Hypothalamus (tissue), 51 donors: ENCODE measurements around the gene STKLD1.
"Not testable (repeated sequence)": the region's sequence is repeated elsewhere in the genome, so short reads cannot be mapped to it uniquely, and the experiment has no call there.

ENCODE experiments used
- DNase-seq, 51 donors: peaks; one replicate each; lab custom pipeline; 2025; lab: John Stamatoyannopoulos, UW

STKLD1 gene

GRCh38 chr9:133360400-133361393, 15.5 kb upstream of the STKLD1 start:
- DNase-seq, result no peak

- no peak for DNase-seq
Measured at GRCh38 chr9:133361507-133362092, 14.6 kb upstream of the STKLD1 start.

GRCh38 chr9:133362359-133363044, 13.7 kb upstream of the STKLD1 start:
- no peak for DNase-seq

- no peak for DNase-seq
Measured at GRCh38 chr9:133366435-133366834, 9.7 kb upstream of the STKLD1 start.

GRCh38 chr9:133367221-133367620, 8.9 kb upstream of the STKLD1 start:
- no peak for DNase-seq

GRCh38 chr9:133367778-133368177, 8.4 kb upstream of the STKLD1 start:
- DNase-seq, result no peak

GRCh38 chr9:133368249-133368881, 7.8 kb upstream of the STKLD1 start:
- DNase-seq, result no peak

GRCh38 chr9:133369422-133369821, 6.7 kb upstream of the STKLD1 start:
- no peak for DNase-seq

- no peak for DNase-seq
Measured at GRCh38 chr9:133369933-133370332, 6.2 kb upstream of the STKLD1 start.

GRCh38 chr9:133370685-133371084, 5.5 kb upstream of the STKLD1 start:
- no peak for DNase-seq

GRCh38 chr9:133371261-133371711, 4.9 kb upstream of the STKLD1 start:
- DNase-seq, result no peak

GRCh38 chr9:133372144-133372543, 4.0 kb upstream of the STKLD1 start:
- no peak for DNase-seq

GRCh38 chr9:133374612-133375115, 1.5 kb upstream of the STKLD1 start:
- no peak for DNase-seq

- DNase-seq, result peak in 1 of 51 donors; percentile 28
Measured at GRCh38 chr9:133375116-133375723, 946 bp upstream of the STKLD1 start.

- not testable (repeated sequence) for DNase-seq
Measured at GRCh38 chr9:133377280-133377679, 1.1 kb downstream of the STKLD1 start.

- no peak for DNase-seq
Measured at GRCh38 chr9:133377721-133378216, 1.6 kb downstream of the STKLD1 start.

GRCh38 chr9:133378408-133378962, 2.3 kb downstream of the STKLD1 start:
- DNase-seq, result no peak

- peak in 13 of 51 donors; percentile 9 to 66 (median 30) for DNase-seq
Measured at GRCh38 chr9:133379153-133380086, 3.3 kb downstream of the STKLD1 start.
